GM23248 (cell line): Measurements from ENCODE around the gene FBXL4.
"Not testable (repeated sequence)": the region's sequence is repeated elsewhere in the genome, so short reads cannot be mapped to it uniquely, and the experiment has no call there.

Experiments used
- EZH2 ChIP-seq: fragments of 200-600 bp; sonication (generic); IDR thresholded peaks from 2 replicates; pipeline ENCODE4 v1.6.1; 2018; ENCODE audit warnings: antibody characterized with exemption, mild to moderate bottlenecking; ENCODE audit not compliant: insufficient read depth, poor library complexity, severe bottlenecking
- EZH2phosphoT487 ChIP-seq: fragments of 200-600 bp; sonication (generic); IDR thresholded peaks from 2 replicates; pipeline ENCODE4 v1.6.1; 2018; ENCODE audit warnings: antibody characterized with exemption, moderate library complexity, mild to moderate bottlenecking, low read depth; ENCODE audit not compliant: insufficient read depth

GRCh38 chr6:98910946-98911345 lies 36.8 kb downstream of the FBXL4 start:
- not testable (repeated sequence) for TF ChIP-seq EZH2, EZH2phosphoT487
